HepG2 (cell line): Measurements from ENCODE around the gene TAF1B. TPM values are rescaled to one million over a fixed set of nuclear protein-coding genes. Genes with fewer than 3 reads are reported as not detected.

Experiments used
- ATAC-seq: fragments of 200-7000 bp; cut with Tn5 transposase; 3 replicates; pipeline ENCODE4 v1.9.1; 2020; ENCODE audit warnings: mild to moderate bottlenecking, moderate library complexity
- BruUV-seq: library from RNA; stranded (reverse); fragments of 400-500 nt; replicated peaks from 2 replicates; lab custom pipeline; 2021; lab: Mats Ljungman, UMichigan
- CTCF ChIA-PET: fragments of 300-600 bp; formaldehyde crosslinking; extraction: SDS; loops from one replicate; lab custom pipeline; 2021; ENCODE audit warnings: low total read pairs, inconsistent platforms, low intra/inter-chr PET ratio; lab: Yijun Ruan, JAX
- POLR2A ChIA-PET: fragments of 350-600 bp; sonication (Branson Sonifier 250); formaldehyde crosslinking; loops from one replicate; lab custom pipeline; 2020; ENCODE audit warnings: antibody characterized with exemption, inconsistent platforms; lab: Yijun Ruan, JAX
- DNase-seq: peaks from one replicate; pipeline ENCODE4 v3.0.0-alpha.2; 2015; ENCODE audit warnings: low spot score
- FAIRE-seq: peaks from 3 replicates; lab custom pipeline; 2011; peaks lifted over from hg19 to GRCh38; lab: Jason Lieb, UNC
- H2AFZ ChIP-seq: one replicate; pipeline ENCODE4 v1.6.1; 2011; ENCODE audit warnings: low read length, inconsistent platforms
- H3K27ac ChIP-seq: fragments of 300-600 bp; 3 replicates; pipeline ENCODE4 v1.8.0; 2011; ENCODE audit warnings: mixed run types, mild to moderate bottlenecking, mixed read lengths, low read length, inconsistent platforms; ENCODE audit not compliant: insufficient read depth; ENCODE audit errors: extremely low read length
- H3K27me3 ChIP-seq, 2 experiments: fragments of 200-600 bp in 1 of 2; 2 replicates in 1 of 2; 3 replicates in 1 of 2; pipeline versions ENCODE4 v1.6.0 to v1.8.0; 2011; ENCODE audit warnings: low read length in 2 of 2, mild to moderate bottlenecking in 2 of 2, moderate library complexity in 2 of 2, inconsistent platforms in 1 of 2; ENCODE audit not compliant: insufficient read depth in 2 of 2, control insufficient read depth in 1 of 2
- H3K36me3 ChIP-seq, 2 experiments: fragments of 200-600 bp in 1 of 2; replicated peaks in 1 of 2; 2 replicates in 1 of 2; 3 replicates in 1 of 2; pipeline versions ENCODE4 v1.5.1 to v1.8.0; 2011; ENCODE audit warnings: low read length in 2 of 2, inconsistent platforms in 1 of 2; ENCODE audit not compliant: insufficient read depth in 2 of 2, control insufficient read depth in 1 of 2
- H3K4me1 ChIP-seq: 2 replicates; pipeline ENCODE4 v1.5.1; 2012; ENCODE audit warnings: low read length, inconsistent platforms; ENCODE audit not compliant: insufficient read depth
- H3K4me2 ChIP-seq: 2 replicates; pipeline ENCODE4 v1.6.0; 2011; ENCODE audit warnings: low read depth, low read length, inconsistent platforms
- H3K4me3 ChIP-seq, 3 experiments: fragments of 200-600 bp in 1 of 3; sonication (generic), shearing (Covaris generic) in 1 of 3; replicated peaks in 1 of 3; 2 replicates each; pipeline ENCODE4 v1.5.1; 2011 to 2016; ENCODE audit warnings: low read length in 3 of 3, inconsistent platforms in 2 of 3, low read depth in 2 of 3, mild to moderate bottlenecking in 2 of 3, control low read depth in 1 of 3, mixed read lengths in 1 of 3; ENCODE audit not compliant: insufficient read depth in 1 of 3
- H3K79me2 ChIP-seq: one replicate; pipeline ENCODE4 v1.6.1; 2011; ENCODE audit warnings: low read length, inconsistent platforms; ENCODE audit not compliant: insufficient read depth
- H3K9ac ChIP-seq: 2 replicates; pipeline ENCODE4 v1.6.0; 2011; ENCODE audit warnings: mild to moderate bottlenecking, low read depth, low read length, inconsistent platforms; ENCODE audit not compliant: insufficient read depth
- H3K9me3 ChIP-seq: 2 replicates; pipeline ENCODE4 v1.5.1; 2012; ENCODE audit warnings: mild to moderate bottlenecking, low read length
- H4K20me1 ChIP-seq: 2 replicates; pipeline ENCODE4 v1.6.0; 2011; ENCODE audit warnings: inconsistent platforms, mild to moderate bottlenecking, low read length, moderate library complexity; ENCODE audit not compliant: insufficient read depth
- ATRX ChIP-seq: sonication (generic); formaldehyde crosslinking; IDR thresholded peaks from 2 replicates; pipeline ENCODE4 v1.4.0; 2020; ENCODE audit warnings: missing genetic modification reagents, borderline replicate concordance
- DRAP1 ChIP-seq: IDR thresholded peaks from 2 replicates; pipeline ENCODE4 v1.6.1; 2016; ENCODE audit warnings: missing genetic modification reagents, missing compliant biosample characterization
- KAT8 ChIP-seq: IDR thresholded peaks from 2 replicates; pipeline ENCODE4 v1.6.1; 2016; ENCODE audit warnings: missing genetic modification reagents, missing compliant biosample characterization
- KLF9 ChIP-seq: IDR thresholded peaks from 2 replicates; pipeline ENCODE4 v1.6.1; 2016; ENCODE audit warnings: low read depth
- NR3C1 ChIP-seq: sonication (generic); formaldehyde crosslinking; IDR thresholded peaks from 2 replicates; pipeline ENCODE4 v1.4.0; 2020; ENCODE audit warnings: missing genetic modification reagents
- PHF21A ChIP-seq: sonication (generic); formaldehyde crosslinking; IDR thresholded peaks from 2 replicates; pipeline ENCODE4 v1.5.0; 2020; ENCODE audit warnings: mild to moderate bottlenecking, missing genetic modification reagents
- RARA ChIP-seq: IDR thresholded peaks from 2 replicates; pipeline ENCODE4 v1.6.1; 2016; ENCODE audit warnings: missing genetic modification reagents, missing compliant biosample characterization
- RBAK ChIP-seq: sonication (generic); formaldehyde crosslinking; IDR thresholded peaks from 2 replicates; pipeline ENCODE4 v1.5.1; 2020; ENCODE audit warnings: mild to moderate bottlenecking, missing genetic modification reagents
- RCOR2 ChIP-seq: IDR thresholded peaks from 2 replicates; pipeline ENCODE4 v1.6.1; 2016; ENCODE audit warnings: missing biosample characterization, missing genetic modification reagents
- SAFB2 ChIP-seq: sonication (generic); formaldehyde crosslinking; IDR thresholded peaks from 2 replicates; pipeline ENCODE4 v1.5.1; 2020; ENCODE audit warnings: missing genetic modification reagents, low read depth, mild to moderate bottlenecking, borderline replicate concordance
- ZNF160 ChIP-seq: sonication (generic); formaldehyde crosslinking; IDR thresholded peaks from 2 replicates; pipeline ENCODE4 v1.8.0; 2022; ENCODE audit warnings: mild to moderate bottlenecking, inconsistent platforms, missing genetic modification reagents
- ZNF260 ChIP-seq: sonication (generic); formaldehyde crosslinking; IDR thresholded peaks from 2 replicates; pipeline ENCODE4 v1.4.0; 2020; ENCODE audit warnings: missing genetic modification reagents, low read depth, mild to moderate bottlenecking, borderline replicate concordance
- ZNF337 ChIP-seq: sonication (generic); formaldehyde crosslinking; IDR thresholded peaks from 2 replicates; pipeline ENCODE4 v1.5.1; 2020; ENCODE audit warnings: missing genetic modification reagents, low read depth, mild to moderate bottlenecking, borderline replicate concordance
- ZSCAN25 ChIP-seq: sonication (generic); formaldehyde crosslinking; IDR thresholded peaks from 2 replicates; pipeline ENCODE4 v1.8.0; 2022; ENCODE audit warnings: mild to moderate bottlenecking, missing genetic modification reagents
- WGBS: methylation state at CpG from one replicate; pipeline ENCODE4 v1.1.6; 2017; ENCODE audit warnings: low lambda C conversion rate; 5-methylcytosine and 5-hydroxymethylcytosine counted together
- in situ Hi-C: cut with HindIII; loops from 2 replicates; pipeline ENCODE4 v1.10.0; 2017; ENCODE audit warnings: low pct_unique_long_range_greater_than_20kb; ENCODE audit not compliant: extremely low pct_ligation_motif_present
- intact Hi-C: fragments of 100-400 bp; cut with micrococcal nuclease; formaldehyde crosslinking; loops from one replicate; pipeline ENCODE4 v1.10.0; 2022; ENCODE audit not compliant: unreplicated experiment
- polyA plus RNA-seq, 8 experiments: library from polyadenylated mRNA; depleted of rRNA in 3 of 8; stranded (reverse) in 7 of 8; unstranded in 1 of 8; fragments of >200 nt; fragmentation: Illumina TruSeq in 4 of 8; extraction: Trizol in 4 of 8; gene quantifications; 2 replicates each; pipeline versions ENCODE4 v1.2.1 to v1.2.3, GENCODE V29; 2011 to 2016; ENCODE audit warnings: low read depth in 4 of 8, missing spikeins in 1 of 8, mixed read lengths in 1 of 8; ENCODE audit not compliant: insufficient read depth in 1 of 8
- total RNA-seq, 5 experiments: library from RNA; depleted of rRNA; stranded (reverse); fragments of >200 nt; fragmentation: Illumina TruSeq; extraction: Trizol; gene quantifications; 2 replicates each; pipeline ENCODE4 v1.2.3, GENCODE V29; 2016; ENCODE audit warnings: low read depth in 1 of 5
- TF ChIP-seq, protein P1 (sequence below): sonication (generic); IDR thresholded peaks from 2 replicates; pipeline ENCODE4 v1.6.1; 2016; ENCODE audit warnings: low read depth, borderline replicate concordance

Gene TAF1B
- total and polyA plus RNA-seq, 2 of the 13 experiments (the other 11 are each of a cell fraction or from before 2014, with no cell fraction given): 13.3 to 27.7 TPM

- POLR2A ChIA-PET: no interaction called here
- Histone ChIP-seq H3K79me2 (no peaks in the 10 kb centered on the region), H3K4me2 (no peak overlapping the region), H3K4me3 (no peak overlapping the region), H3K36me3 (no peaks in the 10 kb centered on the region; a peak in 2 of 5 replicates), H3K9me3 (no peaks in the 10 kb centered on the region), H3K27ac (no peak overlapping the region), H3K9ac (no peak overlapping the region), H2AFZ (no peak overlapping the region), H4K20me1 (no peaks in the 10 kb centered on the region), H3K4me1 (peaks cover 28% of the 10 kb centered on the region), H3K27me3 (no peaks in the 10 kb centered on the region)
- no peak for TF ChIP-seq ZSCAN25 (CRISPR knock-in tag)
- no peak for TF ChIP-seq DRAP1 (CRISPR knock-in tag)
- CTCF ChIA-PET: no interaction called here
- DNase-seq (no peak), ATAC-seq (no peak), FAIRE-seq (no peak)
- BruUV-seq: no TSS peak
- WGBS: 96% methylated on average over 3 of the region's 3 CpGs
- in situ Hi-C loops: no loop called here
- intact Hi-C loops: loop anchor here (5.0 kb wide), 1 partner anchor 45 kb away; no protein-coding TSS in a partner anchor
Measured at GRCh38 chr2:9897331-9897737, 54.1 kb downstream of the TAF1B start.

DNA sequence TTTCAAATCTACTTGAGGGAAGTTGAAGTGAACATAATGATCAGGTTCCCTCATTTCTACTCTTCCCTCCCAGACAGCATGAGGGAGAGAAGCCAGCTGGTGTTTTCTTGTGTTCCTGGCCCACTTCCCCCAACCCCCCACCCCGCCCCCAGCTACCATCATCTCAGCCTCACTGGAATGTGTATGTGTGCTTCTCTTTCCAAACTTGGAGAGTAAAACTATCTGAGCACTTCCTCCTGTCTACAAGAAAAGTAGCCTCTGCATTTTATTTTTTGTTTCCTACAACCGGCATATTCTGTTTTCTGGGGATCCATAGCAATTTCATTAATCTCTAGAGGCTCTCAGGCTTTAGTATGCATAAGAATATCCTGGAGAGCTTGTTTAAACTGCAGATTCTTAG is 54.6 kb downstream of the TAF1B start:
- Histone ChIP-seq H2AFZ (no peak overlapping the region), H3K27ac (no peak overlapping the region), H3K9ac (no peak overlapping the region), H3K4me1 (peaks cover 28% of the 10 kb centered on the region), H3K4me2 (no peak overlapping the region), H3K4me3 (no peak overlapping the region), H3K27me3 (no peaks in the 10 kb centered on the region), H3K36me3 (no peaks in the 10 kb centered on the region; a peak in 1 of 5 replicates), H4K20me1 (no peaks in the 10 kb centered on the region), H3K9me3 (no peaks in the 10 kb centered on the region), H3K79me2 (no peaks in the 10 kb centered on the region)
- BruUV-seq: no TSS peak
- in situ Hi-C loops: no loop called here
- POLR2A ChIA-PET: no interaction called here
- no peak for TF ChIP-seq SAFB2 (CRISPR knock-in tag)
- TF ChIP-seq PHF21A: no peak
- TF ChIP-seq NR3C1 (CRISPR knock-in tag): no peak
- TF ChIP-seq, protein P1, sequence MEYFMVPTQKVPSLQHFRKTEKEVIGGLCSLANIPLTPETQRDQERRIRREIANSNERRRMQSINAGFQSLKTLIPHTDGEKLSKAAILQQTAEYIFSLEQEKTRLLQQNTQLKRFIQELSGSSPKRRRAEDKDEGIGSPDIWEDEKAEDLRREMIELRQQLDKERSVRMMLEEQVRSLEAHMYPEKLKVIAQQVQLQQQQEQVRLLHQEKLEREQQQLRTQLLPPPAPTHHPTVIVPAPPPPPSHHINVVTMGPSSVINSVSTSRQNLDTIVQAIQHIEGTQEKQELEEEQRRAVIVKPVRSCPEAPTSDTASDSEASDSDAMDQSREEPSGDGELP: no peak
- no peak for TF ChIP-seq RARA (CRISPR knock-in tag)
- no peak for TF ChIP-seq KLF9 (CRISPR knock-in tag)
- TF ChIP-seq ZNF337 (CRISPR knock-in tag): no peak
- TF ChIP-seq ZNF160 (CRISPR knock-in tag): no peak
- no peak for TF ChIP-seq ATRX (CRISPR knock-in tag)
- TF ChIP-seq RBAK (CRISPR knock-in tag): no peak
- no peak for TF ChIP-seq ZNF260
- TF ChIP-seq KAT8 (CRISPR knock-in tag): no peak
- TF ChIP-seq RCOR2 (CRISPR knock-in tag): no peak
- FAIRE-seq (no peak), ATAC-seq (no peak), DNase-seq (no peak)
- WGBS: 99% methylated on average over 2 of the region's 2 CpGs
- intact Hi-C loops: loop anchor here (5.0 kb wide), 1 partner anchor 44 kb away; no protein-coding TSS in a partner anchor
- CTCF ChIA-PET: no interaction called here
